ENCODE results near the gene CLRN2.

The CLRN2 gene

GRCh38 chr4:17493619-17494018 is 21.3 kb upstream of the CLRN2 start:
- no peak for TF ChIP-seq FOXP2 (optimal IDR thresholded peaks at IDR 0.05; ENCODE audit: borderline replicate concordance, extremely low read depth, extremely low read length, insufficient read depth)
- TF ChIP-seq SIN3A (IDR thresholded peaks at IDR 0.05; ENCODE audit: borderline replicate concordance, insufficient read depth, low read length) = no peak
- TF ChIP-seq TAF1 (IDR thresholded peaks at IDR 0.05; ENCODE audit: borderline replicate concordance, insufficient read depth, low read length) = no peak
- no peak for TF ChIP-seq REST (IDR thresholded peaks at IDR 0.05; ENCODE audit: insufficient read depth in 1 of 2, low read depth in 2 of 2, low read length in 2 of 2)
- no peak for TF ChIP-seq POLR2AphosphoS5 (IDR thresholded peaks at IDR 0.05; ENCODE audit: low read depth, low read length)

- TF ChIP-seq TAF1 (IDR thresholded peaks at IDR 0.05; ENCODE audit: borderline replicate concordance, insufficient read depth, low read length) (no peak), FOXP2 (optimal IDR thresholded peaks at IDR 0.05; ENCODE audit: borderline replicate concordance, extremely low read depth, extremely low read length, insufficient read depth) (no peak), SIN3A (IDR thresholded peaks at IDR 0.05; ENCODE audit: borderline replicate concordance, insufficient read depth, low read length) (no peak), REST (IDR thresholded peaks at IDR 0.05; ENCODE audit: insufficient read depth in 1 of 2, low read depth in 2 of 2, low read length in 2 of 2) (no peak), POLR2AphosphoS5 (IDR thresholded peaks at IDR 0.05; ENCODE audit: low read depth, low read length) (no peak)
Measured at GRCh38 chr4:17494258-17495190, 20.4 kb upstream of the CLRN2 start.

GRCh38 chr4:17497890-17498523 is 17.0 kb upstream of the CLRN2 start:
- no peak for TF ChIP-seq FOXP2 (optimal IDR thresholded peaks at IDR 0.05; ENCODE audit: borderline replicate concordance, extremely low read depth, extremely low read length, insufficient read depth)
- no peak for TF ChIP-seq POLR2AphosphoS5 (IDR thresholded peaks at IDR 0.05; ENCODE audit: low read depth, low read length)
- no peak for TF ChIP-seq TAF1 (IDR thresholded peaks at IDR 0.05; ENCODE audit: borderline replicate concordance, insufficient read depth, low read length)
- no peak for TF ChIP-seq REST (IDR thresholded peaks at IDR 0.05; ENCODE audit: insufficient read depth in 1 of 2, low read depth in 2 of 2, low read length in 2 of 2)
- no peak for TF ChIP-seq SIN3A (IDR thresholded peaks at IDR 0.05; ENCODE audit: borderline replicate concordance, insufficient read depth, low read length)

GRCh38 chr4:17500574-17500973 is 14.4 kb upstream of the CLRN2 start:
- no peak for TF ChIP-seq FOXP2 (optimal IDR thresholded peaks at IDR 0.05; ENCODE audit: borderline replicate concordance, extremely low read depth, extremely low read length, insufficient read depth)
- no peak for TF ChIP-seq TAF1 (IDR thresholded peaks at IDR 0.05; ENCODE audit: borderline replicate concordance, insufficient read depth, low read length)
- TF ChIP-seq REST (IDR thresholded peaks at IDR 0.05; ENCODE audit: insufficient read depth in 1 of 2, low read depth in 2 of 2, low read length in 2 of 2) = no peak
- no peak for TF ChIP-seq SIN3A (IDR thresholded peaks at IDR 0.05; ENCODE audit: borderline replicate concordance, insufficient read depth, low read length)
- no peak for TF ChIP-seq POLR2AphosphoS5 (IDR thresholded peaks at IDR 0.05; ENCODE audit: low read depth, low read length)

All from PFSK-1 (cell line).